Activated CD4-positive, alpha-beta T cell treated with anti-CD3 and anti-CD28 coated beads for 36 hours (primary cell): ENCODE results near the gene SPACA9. TPM values are rescaled to one million over a fixed set of nuclear protein-coding genes. Genes with fewer than 3 reads are reported as not detected.

ENCODE experiments used
- ATAC-seq: fragments of 200-7000 bp; cut with Tn5 transposase; one replicate; pipeline ENCODE4 v1.10.0; 2021; ENCODE audit warnings: mild to moderate bottlenecking, moderate library complexity
- CTCF ChIA-PET: fragments of 350-600 bp; sonication (Branson Sonifier 250); formaldehyde crosslinking; loops from one replicate; lab custom pipeline; 2021; ENCODE audit warnings: antibody characterized with exemption; lab: Charles Lee
- POLR2A ChIA-PET: fragments of 350-600 bp; sonication (Branson Sonifier 250); formaldehyde crosslinking; loops from one replicate; lab custom pipeline; 2021; ENCODE audit warnings: antibody characterized with exemption, inconsistent platforms; lab: Charles Lee
- DNase-seq: peaks from one replicate; pipeline ENCODE4 v3.0.0-alpha.2; 2020
- H3K27ac Mint-ChIP-seq: one replicate; pipeline ENCODE4 v1.8.0; 2021; ENCODE audit warnings: mixed read lengths
- H3K27me3 Mint-ChIP-seq: one replicate; pipeline ENCODE4 v1.8.0; 2021; ENCODE audit warnings: mixed read lengths
- H3K36me3 Mint-ChIP-seq: one replicate; pipeline ENCODE4 v1.8.0; 2021; ENCODE audit warnings: low read depth, mixed read lengths
- H3K4me1 Mint-ChIP-seq: one replicate; pipeline ENCODE4 v1.8.0; 2021; ENCODE audit warnings: mixed read lengths
- H3K4me3 Mint-ChIP-seq: one replicate; pipeline ENCODE4 v1.8.0; 2021; ENCODE audit warnings: mild to moderate bottlenecking, moderate library complexity, mixed read lengths
- H3K9me3 Mint-ChIP-seq: one replicate; pipeline ENCODE4 v1.8.0; 2021; ENCODE audit warnings: low read depth, mixed read lengths
- intact Hi-C, 2 experiments: fragments of 100-400 bp; cut with DNase I in 1 of 2; cut with micrococcal nuclease in 1 of 2; formaldehyde crosslinking; loops; one replicate each; pipeline versions ENCODE4 v1.14.2 to v1.15.1; 2022 to 2024; cut with DNase I, micrococcal nuclease
- total RNA-seq, 2 experiments: library from RNA; stranded (reverse); gene quantifications; one replicate each; pipeline ENCODE4 v1.2.3, GENCODE V29; 2021

The SPACA9 gene
- total RNA-seq, result 1 to 10 TPM; 2.7 to 4.4 TPM

DNA sequence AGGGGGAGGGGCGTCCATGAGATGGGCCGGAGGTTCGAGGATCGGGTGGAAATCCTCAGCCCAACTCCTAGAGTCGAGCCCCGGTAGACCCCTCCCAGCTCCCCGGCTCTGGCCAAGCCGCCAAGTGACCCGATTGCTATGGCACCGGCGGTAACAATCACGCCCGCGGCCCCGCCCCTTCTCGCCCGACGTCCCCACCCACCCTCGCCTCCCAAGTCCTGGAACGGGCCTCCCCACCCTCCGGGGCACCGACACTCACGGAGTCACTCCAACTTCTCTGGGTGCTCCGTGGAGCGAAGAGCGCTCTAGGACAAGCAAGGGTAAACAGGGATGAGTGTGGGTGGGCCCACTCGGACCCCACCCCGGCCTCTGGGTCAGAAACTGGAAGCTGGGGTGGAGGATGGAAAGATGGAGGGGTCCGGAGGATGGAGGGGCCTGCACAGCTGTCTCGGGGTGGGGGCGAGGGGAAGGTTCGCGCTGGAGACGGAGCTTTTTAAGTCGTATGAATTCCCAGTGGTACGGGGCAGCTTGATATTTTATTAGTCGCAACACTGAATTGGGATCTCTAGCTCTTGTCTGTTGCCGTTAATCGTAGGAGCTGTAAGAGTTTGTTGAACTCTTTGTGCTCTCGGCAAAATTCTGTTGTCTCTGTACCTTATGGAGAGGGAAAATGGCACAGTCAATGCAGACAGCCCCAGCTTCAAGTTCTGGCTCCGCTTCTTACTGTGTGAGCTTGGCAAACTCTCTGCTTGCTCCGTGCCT, at the start of gene SPACA9:
SPACA9 (plus strand) TSS at position 204 of the 762 bp plus-strand sequence. CDS start 5,050 bp downstream, outside the sequence.
- Mint-ChIP-seq H3K4me3 (peak within 1 kb of the TSS; percentile 73), H3K36me3 (no peaks in the 10 kb centered on the region), H3K9me3 (no peaks in the 10 kb centered on the region), H3K27me3 (no peaks in the 10 kb centered on the region), H3K4me1 (peaks cover 17% of the 10 kb centered on the region), H3K27ac (peak within 1 kb of the TSS; percentile 13)
- peak; percentile 45 for ATAC-seq
- ChIA-PET CTCF (interaction anchor here (1.3 kb wide), 1 partner anchor 23 kb away, joined by 9 read pairs; no protein-coding TSS in a partner anchor), POLR2A (no interaction called here)
- intact Hi-C loops, result loop anchor here in 1 of 2 experiments (1.0 to 10.0 kb wide), 8 partner anchors 23 to 800 kb away; partner anchors contain the start of genes GTF3C4, MED27, STKLD1 and SURF4
- peak; percentile 61 for DNase-seq

DNA sequence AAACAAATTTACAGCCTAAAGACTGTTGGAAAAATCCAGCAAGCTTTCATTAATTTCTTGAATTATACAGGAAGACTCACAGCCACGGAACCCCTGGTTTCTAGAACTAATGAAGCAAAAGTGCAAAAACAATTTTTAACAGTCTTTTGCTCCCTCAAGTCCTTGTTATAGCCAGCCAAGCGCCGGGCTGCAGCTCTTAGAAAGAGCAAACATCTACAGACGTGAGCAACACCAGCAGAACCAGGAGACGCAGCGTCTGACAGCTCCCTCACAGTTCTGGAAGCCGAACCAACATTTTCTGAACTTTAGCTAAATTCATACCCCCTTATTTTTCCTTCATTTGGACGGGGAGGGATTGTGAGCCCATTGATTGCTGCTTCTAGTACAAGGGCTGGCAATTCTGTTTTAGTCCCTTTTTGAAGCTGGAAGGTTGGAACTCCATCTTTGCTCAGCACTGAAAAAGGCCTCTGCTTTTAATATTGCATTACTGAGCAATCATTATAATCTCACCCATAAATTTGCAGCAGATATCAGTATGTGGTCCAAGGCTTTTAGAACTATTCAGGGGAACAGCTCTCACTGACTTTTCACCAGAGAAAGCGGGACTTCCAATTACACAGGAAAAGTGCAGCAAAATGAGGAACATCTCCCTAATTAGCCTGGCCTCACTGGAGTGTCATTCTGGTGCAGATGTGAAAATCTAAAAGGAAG, 46.4 kb upstream of the SPACA9 start:
- Mint-ChIP-seq H3K9me3 (no peaks in the 10 kb centered on the region), H3K4me3 (no peak overlapping the region), H3K4me1 (no peaks in the 10 kb centered on the region), H3K27ac (no peak overlapping the region), H3K27me3 (peaks cover 3% of the 10 kb centered on the region), H3K36me3 (no peaks in the 10 kb centered on the region)
- ATAC-seq (no peak), DNase-seq (no peak)
- ChIA-PET POLR2A (no interaction called here), CTCF (interaction anchor here (1.2 to 1.3 kb wide), 2 partner anchors 70 to 76 kb away, joined by 5 to 7 read pairs; no protein-coding TSS in a partner anchor)
- intact Hi-C loops, result no loop called here

DNA sequence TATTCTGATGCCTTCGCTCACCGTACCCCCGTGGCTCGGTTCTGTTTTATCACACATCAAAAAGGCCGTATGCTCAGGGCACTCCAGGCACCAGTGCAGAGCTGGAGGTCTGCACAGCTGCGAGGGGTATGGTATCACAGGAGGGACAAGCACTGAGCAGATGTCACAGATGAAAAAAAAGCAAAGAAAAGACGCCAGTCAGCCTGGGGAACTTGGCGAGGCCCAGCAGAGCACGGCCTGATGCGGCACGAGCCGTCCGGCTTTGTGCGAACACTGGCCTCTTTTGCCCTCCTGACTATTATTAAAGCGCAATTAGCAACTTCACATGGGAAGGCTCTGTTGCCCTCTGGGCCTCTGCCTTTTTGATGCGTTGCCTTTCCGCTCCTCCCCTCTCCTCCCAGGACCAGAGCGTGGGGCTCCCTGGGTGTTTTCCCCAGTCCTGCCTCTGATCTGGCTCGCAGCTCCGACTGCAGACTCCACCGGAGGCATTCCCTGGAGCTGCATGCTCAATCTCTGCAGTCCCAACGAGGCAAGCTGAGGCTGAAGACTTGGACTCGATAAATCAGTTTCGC, 45.1 kb upstream of the SPACA9 start:
- CTCF ChIA-PET, result no interaction called here
- Mint-ChIP-seq H3K36me3 (no peaks in the 10 kb centered on the region), H3K27me3 (no peaks in the 10 kb centered on the region), H3K27ac (no peak overlapping the region), H3K9me3 (no peaks in the 10 kb centered on the region), H3K4me3 (no peak overlapping the region), H3K4me1 (no peaks in the 10 kb centered on the region)
- no peak for ATAC-seq
- DNase-seq, result no peak
- POLR2A ChIA-PET, result interaction anchor here (0.5 kb wide), 1 partner anchor 98 kb away, joined by 3 read pairs; no protein-coding TSS in a partner anchor
- intact Hi-C loops, result no loop called here

DNA sequence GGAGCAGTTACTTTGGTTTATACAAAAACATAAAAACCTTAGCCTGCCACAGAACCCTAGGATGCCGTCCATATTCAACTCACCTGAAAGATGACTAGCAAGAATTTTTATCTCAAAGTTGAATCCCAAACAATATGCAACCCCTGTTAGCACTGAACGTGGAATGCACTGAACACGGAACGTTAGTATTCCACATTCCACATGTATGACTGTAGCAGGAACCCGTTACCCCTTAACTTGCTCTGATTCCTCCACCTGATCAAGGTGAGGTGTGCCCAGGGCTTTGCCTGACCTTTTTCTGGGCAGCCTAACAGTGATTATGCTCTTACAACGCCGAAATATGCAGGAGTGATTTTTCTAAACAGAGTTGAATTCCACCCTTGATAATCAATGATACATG, 44.4 kb upstream of the SPACA9 start:
- Mint-ChIP-seq H3K9me3 (no peaks in the 10 kb centered on the region), H3K27me3 (no peaks in the 10 kb centered on the region), H3K36me3 (no peaks in the 10 kb centered on the region), H3K4me3 (no peak overlapping the region), H3K27ac (no peak overlapping the region), H3K4me1 (no peaks in the 10 kb centered on the region)
- intact Hi-C loops, result no loop called here
- CTCF ChIA-PET, result no interaction called here
- ATAC-seq (no peak), DNase-seq (no peak)
- POLR2A ChIA-PET, result no interaction called here

DNA sequence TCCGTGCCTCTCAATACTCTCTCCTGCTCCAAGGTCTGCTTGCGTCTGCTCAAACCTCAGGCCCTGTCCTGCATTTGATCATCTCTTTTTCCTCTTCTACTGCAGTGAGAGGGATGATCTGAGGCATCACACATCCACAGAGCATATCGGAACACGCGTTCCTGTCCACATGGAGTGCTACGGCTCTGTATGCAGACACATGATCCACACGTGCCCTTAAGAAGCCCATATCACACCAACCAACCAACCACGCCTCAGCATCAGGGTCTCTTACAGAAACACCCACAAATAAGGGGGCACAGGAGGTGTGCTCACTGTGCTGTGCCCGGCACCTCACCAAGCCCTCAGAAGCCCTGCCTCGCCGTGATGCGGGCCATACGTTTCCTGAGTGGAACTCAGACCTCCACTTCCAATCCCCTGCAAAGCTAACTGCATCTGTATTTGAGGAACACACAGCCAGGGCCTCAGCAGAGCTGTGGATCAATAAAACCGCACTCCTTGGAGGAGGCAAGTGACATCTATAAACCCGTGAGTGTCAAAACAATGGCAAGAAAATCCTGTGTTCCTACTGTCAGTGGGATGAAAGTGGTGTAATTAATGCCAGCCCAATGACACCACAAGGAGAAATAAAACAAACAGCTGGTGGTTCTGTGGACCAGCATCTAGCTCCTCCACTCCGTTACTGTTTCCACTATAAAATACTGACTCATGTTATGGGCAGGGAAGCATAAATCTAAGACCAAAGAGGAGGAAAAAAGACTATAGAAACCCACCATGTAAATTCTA, 41.0 kb upstream of the SPACA9 start:
- Mint-ChIP-seq H3K27ac (no peak overlapping the region), H3K9me3 (no peaks in the 10 kb centered on the region), H3K36me3 (no peaks in the 10 kb centered on the region), H3K27me3 (no peaks in the 10 kb centered on the region), H3K4me1 (no peaks in the 10 kb centered on the region), H3K4me3 (no peak overlapping the region)
- ATAC-seq (no peak), DNase-seq (no peak)
- ChIA-PET POLR2A (no interaction called here), CTCF (no interaction called here)
- intact Hi-C loops, result no loop called here

DNA sequence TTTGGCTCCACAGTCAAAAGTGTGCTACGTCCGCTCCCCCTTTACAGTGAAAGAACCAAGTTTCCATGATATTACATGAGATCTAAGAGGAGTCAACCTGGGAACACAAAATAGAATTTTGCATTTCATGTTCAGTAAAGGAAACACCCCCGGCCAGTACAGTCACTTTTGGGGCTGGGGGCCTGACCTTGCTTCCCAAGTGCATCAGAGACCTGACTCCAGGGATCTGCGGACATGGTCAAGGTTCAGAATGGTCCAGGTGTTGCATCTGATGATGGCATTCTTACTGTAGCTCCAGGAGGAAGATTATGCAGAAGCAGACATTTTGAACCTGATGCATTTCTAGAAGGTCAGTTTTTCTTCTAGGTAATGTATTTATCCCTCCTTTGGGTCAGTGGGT, 40.4 kb upstream of the SPACA9 start:
- intact Hi-C loops, result no loop called here
- ATAC-seq (no peak), DNase-seq (no peak)
- no peaks in the 10 kb centered on the region for H3K9me3 Mint-ChIP-seq
- H3K36me3 Mint-ChIP-seq, result no peaks in the 10 kb centered on the region
- ChIA-PET CTCF (no interaction called here), POLR2A (no interaction called here)
- no peaks in the 10 kb centered on the region for H3K27me3 Mint-ChIP-seq
- H3K4me3 Mint-ChIP-seq, result no peak overlapping the region
- no peaks in the 10 kb centered on the region for H3K4me1 Mint-ChIP-seq
- no peak overlapping the region for H3K27ac Mint-ChIP-seq

DNA sequence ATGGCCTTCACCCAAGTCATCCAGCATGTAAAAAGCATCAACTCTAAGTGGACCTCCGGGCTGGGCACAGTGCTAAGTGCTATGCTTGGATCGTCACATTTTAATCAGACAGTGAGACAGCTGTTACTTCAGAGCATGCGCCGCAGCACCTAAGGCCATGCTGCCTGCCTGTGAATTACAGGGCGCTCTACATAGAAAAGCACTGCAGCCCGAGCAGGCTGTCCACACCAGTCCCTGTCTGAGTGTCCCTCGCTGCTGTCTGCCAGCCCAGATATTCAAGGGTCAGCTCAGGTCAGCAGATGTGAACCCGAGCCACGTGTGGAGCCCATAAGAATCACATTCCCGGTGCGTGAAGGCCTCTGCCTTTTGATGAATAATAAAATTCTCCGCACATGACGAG, 37.7 kb upstream of the SPACA9 start:
- intact Hi-C loops, result no loop called here
- POLR2A ChIA-PET, result no interaction called here
- ATAC-seq (no peak), DNase-seq (no peak)
- H3K27ac Mint-ChIP-seq, result no peak overlapping the region
- H3K36me3 Mint-ChIP-seq, result no peaks in the 10 kb centered on the region
- H3K27me3 Mint-ChIP-seq, result no peaks in the 10 kb centered on the region
- H3K9me3 Mint-ChIP-seq, result no peaks in the 10 kb centered on the region
- H3K4me3 Mint-ChIP-seq, result no peak overlapping the region
- no peaks in the 10 kb centered on the region for H3K4me1 Mint-ChIP-seq
- CTCF ChIA-PET, result no interaction called here

DNA sequence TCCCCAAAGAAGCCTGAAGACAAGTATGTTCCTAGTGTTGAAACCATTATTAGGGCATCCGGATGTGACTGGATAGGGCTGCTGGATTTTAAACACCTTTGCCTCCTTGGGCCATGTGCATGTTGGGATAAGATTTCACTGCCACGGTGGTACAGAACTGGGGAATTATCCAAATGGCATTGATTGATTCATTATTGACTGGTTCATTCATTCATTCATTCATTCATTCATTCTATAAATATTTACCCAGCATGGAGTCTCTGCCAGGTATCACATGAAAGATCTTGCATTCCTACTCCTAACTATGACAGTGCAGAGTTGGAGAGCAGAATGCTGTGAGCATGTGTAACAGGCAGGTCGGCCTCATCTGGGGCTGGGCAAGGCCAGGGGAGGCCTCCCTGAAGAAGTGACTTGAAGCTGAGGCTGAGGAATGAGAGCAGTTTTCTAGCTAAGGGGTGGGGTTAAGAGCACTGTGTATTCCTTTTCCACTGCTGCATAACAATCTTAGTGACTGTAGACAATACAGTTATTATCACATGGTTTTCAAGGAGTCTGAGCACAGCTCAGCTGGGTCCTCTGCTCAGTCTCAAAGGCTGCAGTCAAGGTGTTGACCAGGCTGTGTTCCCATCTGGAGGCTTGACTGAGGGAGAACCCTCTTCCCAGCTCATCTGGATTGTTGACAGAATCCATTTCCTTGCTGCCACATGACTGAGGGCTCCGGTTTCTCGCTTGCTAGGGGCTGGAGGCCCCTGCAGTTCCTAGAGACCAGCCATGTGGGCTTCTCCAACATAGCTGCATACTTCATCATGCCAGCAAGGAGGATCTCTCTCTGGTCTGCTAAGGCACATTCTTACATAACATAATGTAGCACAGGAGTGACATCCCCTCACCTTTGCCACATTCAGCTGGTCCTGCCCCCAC, 36.3 kb upstream of the SPACA9 start:
- Mint-ChIP-seq H3K4me1 (no peaks in the 10 kb centered on the region), H3K27me3 (no peaks in the 10 kb centered on the region), H3K36me3 (no peaks in the 10 kb centered on the region), H3K27ac (no peak overlapping the region), H3K4me3 (no peak overlapping the region), H3K9me3 (no peaks in the 10 kb centered on the region)
- intact Hi-C loops, result no loop called here
- ChIA-PET POLR2A (no interaction called here), CTCF (no interaction called here)
- DNase-seq, result no peak
- ATAC-seq, result no peak

DNA sequence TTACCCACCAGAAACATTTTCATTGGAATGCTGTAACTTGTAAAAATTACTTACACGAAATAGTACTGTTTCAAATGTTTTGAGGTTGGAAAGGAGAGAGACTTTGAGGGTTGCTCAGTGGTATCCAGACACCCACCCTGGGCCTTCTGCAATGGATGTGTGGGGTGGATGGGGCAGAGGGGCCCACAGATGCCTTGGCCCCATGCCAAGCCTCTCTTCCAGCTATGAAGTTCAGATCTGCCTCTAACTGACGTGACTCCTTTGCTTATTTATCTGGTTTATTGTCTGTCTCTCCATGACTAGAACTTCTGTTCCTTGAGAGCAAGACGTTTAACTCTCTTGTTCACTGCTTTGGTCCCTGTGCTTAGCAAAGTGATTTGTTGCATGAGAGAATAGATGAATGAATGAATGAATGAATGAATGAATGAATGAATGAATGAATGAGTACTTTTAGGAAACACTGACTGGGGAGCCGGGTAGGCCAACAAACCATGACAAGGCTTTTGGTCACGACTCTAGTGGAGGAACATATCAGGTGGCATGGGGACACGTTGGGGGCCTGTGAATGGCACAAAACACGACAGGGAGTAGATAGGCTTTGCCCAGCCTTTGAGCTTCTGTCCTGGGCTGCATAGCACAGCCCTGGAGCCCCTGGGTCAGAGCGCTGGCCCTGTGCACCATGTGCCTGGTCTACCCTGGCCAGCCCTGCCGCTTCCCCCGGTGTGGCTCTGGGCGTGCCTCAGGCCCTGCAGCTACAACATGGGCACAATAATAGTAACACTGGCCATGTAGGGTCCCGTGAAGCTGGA, 32.4 kb upstream of the SPACA9 start:
- H3K4me3 Mint-ChIP-seq, result no peak overlapping the region
- peaks cover 17% of the 10 kb centered on the region for H3K4me1 Mint-ChIP-seq
- ATAC-seq, result no peak
- no peaks in the 10 kb centered on the region for H3K27me3 Mint-ChIP-seq
- CTCF ChIA-PET, result no interaction called here
- intact Hi-C loops, result no loop called here
- H3K27ac Mint-ChIP-seq, result no peak overlapping the region
- POLR2A ChIA-PET, result no interaction called here
- H3K9me3 Mint-ChIP-seq, result no peaks in the 10 kb centered on the region
- no peak for DNase-seq
- no peaks in the 10 kb centered on the region for H3K36me3 Mint-ChIP-seq

DNA sequence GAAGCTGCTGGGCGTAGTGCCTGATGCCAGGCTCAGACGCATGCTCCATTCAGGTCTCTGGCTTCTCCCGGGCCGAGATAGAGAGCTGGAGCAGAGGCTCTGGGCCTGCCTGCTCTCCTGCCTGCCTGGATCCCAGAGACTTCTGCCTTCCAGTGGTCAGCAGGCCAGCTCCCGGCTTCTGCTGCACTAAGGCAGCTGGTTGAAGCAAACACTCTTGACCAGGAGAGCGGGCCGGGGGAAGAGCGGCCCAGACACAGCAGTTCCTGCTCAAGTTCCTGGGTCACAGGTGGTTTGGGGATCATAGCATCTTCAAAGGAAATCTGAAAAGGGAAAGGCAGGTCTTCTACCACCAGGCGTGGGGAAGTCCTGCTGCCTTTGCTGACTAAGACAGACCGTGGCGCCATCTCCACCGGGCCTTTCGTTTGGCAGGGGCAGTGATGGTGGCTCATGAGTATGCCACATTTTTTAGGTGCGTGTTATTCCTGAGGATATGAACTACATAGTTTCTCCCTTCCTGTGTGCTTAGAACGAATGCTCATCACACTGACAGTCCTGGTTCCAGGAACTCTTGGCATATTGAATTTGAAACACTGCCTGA, 31.7 kb upstream of the SPACA9 start:
- no peak overlapping the region for H3K4me3 Mint-ChIP-seq
- ChIA-PET CTCF (interaction anchor here (0.8 to 1.0 kb wide), 2 partner anchors 54 to 56 kb away, joined by 3 to 4 read pairs; no protein-coding TSS in a partner anchor), POLR2A (no interaction called here)
- DNase-seq (no peak), ATAC-seq (no peak)
- H3K36me3 Mint-ChIP-seq, result no peaks in the 10 kb centered on the region
- H3K27ac Mint-ChIP-seq, result no peak overlapping the region
- peaks cover 17% of the 10 kb centered on the region for H3K4me1 Mint-ChIP-seq
- intact Hi-C loops, result no loop called here
- no peaks in the 10 kb centered on the region for H3K9me3 Mint-ChIP-seq
- no peaks in the 10 kb centered on the region for H3K27me3 Mint-ChIP-seq
